OCI-LY1 (cell line): ENCODE data around the gene EPHA8.

Experiments
- H2AFZ ChIP-seq: fragments of 200-600 bp; sonication (generic), shearing (Covaris generic); 2 replicates; pipeline ENCODE4 v1.6.0; 2014; ENCODE audit warnings: antibody characterized with exemption, mild to moderate bottlenecking, low read length
- H3F3A ChIP-seq: fragments of 200-600 bp; sonication (generic), shearing (Covaris generic); 2 replicates; pipeline ENCODE4 v1.6.0; 2014; ENCODE audit warnings: mild to moderate bottlenecking, antibody characterized with exemption, low read length, moderate library complexity; ENCODE audit not compliant: insufficient read depth
- H3K27ac ChIP-seq: fragments of 200-600 bp; sonication (generic); 2 replicates; pipeline ENCODE4 v1.5.1; 2014; ENCODE audit warnings: low read length, mixed run types, mild to moderate bottlenecking, low read depth; ENCODE audit not compliant: poor library complexity, severe bottlenecking
- H3K27me3 ChIP-seq: fragments of 200-600 bp; sonication (generic); 2 replicates; pipeline ENCODE4 v1.6.0; 2014; ENCODE audit warnings: antibody characterized with exemption, mild to moderate bottlenecking, low read length, moderate library complexity; ENCODE audit not compliant: insufficient read depth
- H3K36me3 ChIP-seq: fragments of 200-600 bp; sonication (generic); 2 replicates; pipeline ENCODE4 v1.6.1; 2014; ENCODE audit warnings: mild to moderate bottlenecking, antibody characterized with exemption, low read length, moderate library complexity, mixed read lengths; ENCODE audit not compliant: insufficient read depth
- H3K4me1 ChIP-seq: fragments of 200-600 bp; sonication (generic); 2 replicates; pipeline ENCODE4 v1.5.1; 2014; ENCODE audit warnings: mild to moderate bottlenecking, low read length, moderate library complexity; ENCODE audit not compliant: insufficient read depth, severe bottlenecking
- H3K4me2 ChIP-seq: fragments of 200-600 bp; sonication (generic), shearing (Covaris generic); 2 replicates; pipeline ENCODE4 v1.6.1; 2014; ENCODE audit warnings: low read length
- H3K4me3 ChIP-seq: fragments of 200-600 bp; sonication (generic); 2 replicates; pipeline ENCODE4 v1.5.1; 2014; ENCODE audit warnings: low read length, low read depth, mild to moderate bottlenecking, mixed read lengths; ENCODE audit not compliant: poor library complexity, severe bottlenecking
- H3K79me2 ChIP-seq: fragments of 200-600 bp; shearing (Covaris generic); 2 replicates; pipeline ENCODE4 v1.6.1; 2016; ENCODE audit warnings: mixed run types, low read length, mixed read lengths; ENCODE audit not compliant: insufficient read depth
- H3K9ac ChIP-seq: fragments of 200-600 bp; sonication (generic), shearing (Covaris generic); 2 replicates; pipeline ENCODE4 v1.6.1; 2014; ENCODE audit warnings: mild to moderate bottlenecking, low read length, mixed read lengths
- H3K9me2 ChIP-seq: fragments of 200-600 bp; sonication (generic), shearing (Covaris generic); 2 replicates; pipeline ENCODE4 v1.6.1; 2014; ENCODE audit warnings: low read depth, mild to moderate bottlenecking, low read length, mixed read lengths
- H3K9me3 ChIP-seq: fragments of 200-600 bp; shearing (Covaris generic); 2 replicates; pipeline ENCODE4 v1.6.1; 2014; ENCODE audit warnings: low read length, mixed read lengths
- H4K20me1 ChIP-seq: fragments of 200-600 bp; sonication (generic), shearing (Covaris generic); 2 replicates; pipeline ENCODE4 v1.6.0; 2016; ENCODE audit warnings: mild to moderate bottlenecking, low read length; ENCODE audit not compliant: insufficient read depth
- EZH2 ChIP-seq: fragments of 200-600 bp; sonication (generic), shearing (Covaris generic); IDR thresholded peaks from 2 replicates; pipeline ENCODE4 v1.8.0; 2017; ENCODE audit warnings: borderline replicate concordance, mixed run types, mild to moderate bottlenecking, antibody characterized with exemption, low read length, moderate library complexity, mixed read lengths
- TF ChIP-seq, protein P1 (sequence below): fragments of 200-600 bp; sonication (generic), shearing (Covaris generic); IDR thresholded peaks from 2 replicates; pipeline ENCODE4 v1.5.1; 2017; ENCODE audit warnings: mild to moderate bottlenecking, antibody characterized with exemption, low read length, moderate library complexity, mixed read lengths

The EPHA8 gene

DNA sequence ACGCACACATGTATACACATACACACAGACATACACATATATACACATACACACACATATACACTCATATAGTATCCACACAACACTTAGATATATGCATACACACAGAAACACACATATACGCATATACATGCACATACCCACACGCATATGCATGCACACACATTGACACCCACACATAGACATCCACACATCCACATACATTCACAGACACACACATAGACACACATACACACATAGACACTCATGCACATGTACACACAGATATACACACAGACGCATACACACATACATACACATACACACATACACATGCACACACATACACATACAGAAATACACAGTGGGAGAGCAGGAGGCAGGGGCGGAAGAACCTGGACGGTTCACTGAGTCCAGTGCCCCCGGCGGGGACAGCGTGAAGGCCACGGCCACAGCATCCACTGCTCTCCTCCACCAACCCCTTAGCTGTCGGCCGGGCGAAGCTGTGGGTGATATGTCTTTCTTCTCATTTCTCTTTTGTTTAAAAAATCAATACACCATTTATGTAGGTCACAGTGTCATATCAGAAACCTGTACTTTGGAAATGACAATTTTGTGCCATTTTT is 86.9 kb downstream of the EPHA8 start:
- H3K36me3 ChIP-seq, result no peaks in the 10 kb centered on the region
- H3K4me2 ChIP-seq, result no peak overlapping the region
- no peak overlapping the region for H3K9ac ChIP-seq

DNA sequence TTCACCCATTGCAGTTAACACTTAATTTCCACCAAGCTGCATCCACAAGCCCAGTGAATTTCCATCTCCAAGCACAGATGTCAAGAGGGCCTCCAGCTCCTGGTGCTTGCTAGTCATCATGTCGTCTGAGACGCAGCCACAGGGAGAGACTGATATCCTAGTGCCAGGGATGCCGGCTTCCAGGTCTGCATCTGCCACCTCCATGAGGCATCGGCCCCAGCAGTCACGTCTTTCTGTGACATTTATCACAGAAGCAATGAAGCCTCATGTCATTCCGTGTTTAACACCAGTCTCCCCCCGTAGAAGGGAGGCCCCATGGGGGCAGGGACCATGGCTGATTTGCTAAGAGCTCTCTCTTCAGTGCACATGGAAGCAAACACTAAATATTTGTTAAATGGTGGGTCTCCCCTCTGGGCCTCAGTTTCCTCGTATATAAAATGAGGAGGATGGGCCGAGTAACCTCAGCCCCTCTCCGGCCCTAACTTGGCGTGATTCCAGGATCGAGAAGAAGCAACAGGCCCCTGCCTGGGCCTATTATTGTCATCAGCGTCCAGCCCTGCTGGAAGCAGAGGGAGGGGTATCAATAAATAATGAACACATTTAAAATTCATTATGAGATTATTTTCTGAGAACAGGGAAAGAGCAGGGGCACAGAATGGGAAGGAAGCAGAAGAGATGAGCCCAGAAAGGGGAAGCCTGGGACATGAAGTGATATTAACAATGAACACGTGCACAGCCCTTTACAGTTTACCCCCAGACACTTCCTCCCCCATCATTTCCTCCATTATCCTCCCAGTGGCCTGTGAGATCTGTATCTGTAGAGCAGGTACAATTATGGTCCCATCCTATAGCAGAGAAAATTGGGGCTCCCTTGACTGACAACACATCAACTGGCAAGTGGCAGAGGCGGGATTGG is 88.9 kb downstream of the EPHA8 start:
- TF ChIP-seq, protein P1, sequence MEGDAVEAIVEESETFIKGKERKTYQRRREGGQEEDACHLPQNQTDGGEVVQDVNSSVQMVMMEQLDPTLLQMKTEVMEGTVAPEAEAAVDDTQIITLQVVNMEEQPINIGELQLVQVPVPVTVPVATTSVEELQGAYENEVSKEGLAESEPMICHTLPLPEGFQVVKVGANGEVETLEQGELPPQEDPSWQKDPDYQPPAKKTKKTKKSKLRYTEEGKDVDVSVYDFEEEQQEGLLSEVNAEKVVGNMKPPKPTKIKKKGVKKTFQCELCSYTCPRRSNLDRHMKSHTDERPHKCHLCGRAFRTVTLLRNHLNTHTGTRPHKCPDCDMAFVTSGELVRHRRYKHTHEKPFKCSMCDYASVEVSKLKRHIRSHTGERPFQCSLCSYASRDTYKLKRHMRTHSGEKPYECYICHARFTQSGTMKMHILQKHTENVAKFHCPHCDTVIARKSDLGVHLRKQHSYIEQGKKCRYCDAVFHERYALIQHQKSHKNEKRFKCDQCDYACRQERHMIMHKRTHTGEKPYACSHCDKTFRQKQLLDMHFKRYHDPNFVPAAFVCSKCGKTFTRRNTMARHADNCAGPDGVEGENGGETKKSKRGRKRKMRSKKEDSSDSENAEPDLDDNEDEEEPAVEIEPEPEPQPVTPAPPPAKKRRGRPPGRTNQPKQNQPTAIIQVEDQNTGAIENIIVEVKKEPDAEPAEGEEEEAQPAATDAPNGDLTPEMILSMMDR, result no peak
- no peak for TF ChIP-seq EZH2

More for the DNA sequence above, 86.9 kb downstream of the EPHA8 start:
- Histone ChIP-seq H3K4me1 (no peaks in the 10 kb centered on the region), H3K4me3 (no peak overlapping the region), H3K9me2 (no peaks in the 10 kb centered on the region), H3K79me2 (no peaks in the 10 kb centered on the region), H3K27me3 (no peaks in the 10 kb centered on the region; the same call in 1 of the 2 replicates), H3F3A (no peaks in the 10 kb centered on the region), H3K27ac (no peak overlapping the region), H4K20me1 (no peaks in the 10 kb centered on the region), H2AFZ (no peak overlapping the region), H3K9me3 (no peaks in the 10 kb centered on the region)
- no peak for TF ChIP-seq EZH2
- TF ChIP-seq, protein P1, result no peak

DNA sequence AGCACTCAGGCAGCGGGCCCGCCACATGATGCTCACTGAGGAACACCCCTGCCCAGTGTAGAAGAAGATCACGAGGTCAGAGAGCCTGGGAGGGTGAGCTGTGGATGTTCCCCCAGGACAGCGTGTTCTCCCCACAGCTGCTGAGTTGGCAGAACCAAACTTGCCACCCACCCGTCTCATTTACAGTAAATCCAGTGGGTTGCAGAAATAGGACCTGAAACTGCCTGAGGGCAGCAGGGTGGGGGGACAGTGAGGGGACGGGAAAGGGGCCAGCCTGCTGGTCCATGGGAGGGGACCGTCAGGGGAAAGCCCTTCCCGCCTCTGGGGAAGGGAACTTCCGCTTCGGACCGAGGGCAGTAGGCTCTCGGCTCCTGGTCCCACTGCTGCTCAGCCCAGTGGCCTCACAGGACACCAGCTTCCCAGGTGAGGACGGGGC is 89.6 kb downstream of the EPHA8 start, which contains the start of gene C1QB:
C1QB (plus strand) TSS at position 356 of the 436 bp plus-strand sequence. CDS start 6,227 bp downstream, outside the sequence.
- Histone ChIP-seq H3K4me2 (no peak within 1 kb of the TSS), H3K9me3 (no peaks in the 10 kb centered on the region)

More for the DNA sequence above, 88.9 kb downstream of the EPHA8 start:
- Histone ChIP-seq H3K27ac (no peak overlapping the region), H3K9me2 (no peaks in the 10 kb centered on the region), H2AFZ (no peak overlapping the region), H3K4me1 (no peaks in the 10 kb centered on the region), H3F3A (no peaks in the 10 kb centered on the region), H3K9ac (no peak overlapping the region), H3K27me3 (no peaks in the 10 kb centered on the region; the same call in 1 of the 2 replicates), H3K79me2 (no peaks in the 10 kb centered on the region), H3K4me3 (no peak overlapping the region), H3K4me2 (no peak overlapping the region), H3K9me3 (no peaks in the 10 kb centered on the region), H4K20me1 (no peaks in the 10 kb centered on the region), H3K36me3 (no peaks in the 10 kb centered on the region)

More for the DNA sequence above, 89.6 kb downstream of the EPHA8 start, which contains the start of gene C1QB:
- Histone ChIP-seq H3K27me3 (no peaks in the 10 kb centered on the region; the same call in 1 of the 2 replicates), H3K79me2 (no peaks in the 10 kb centered on the region), H3K27ac (no peak within 1 kb of the TSS), H3K36me3 (no peaks in the 10 kb centered on the region), H3K9ac (no peak within 1 kb of the TSS), H3K4me1 (no peaks in the 10 kb centered on the region), H3K4me3 (no peak within 1 kb of the TSS), H2AFZ (no peak within 1 kb of the TSS), H3K9me2 (no peaks in the 10 kb centered on the region), H4K20me1 (no peaks in the 10 kb centered on the region), H3F3A (no peaks in the 10 kb centered on the region)
- TF ChIP-seq EZH2, result no peak
- TF ChIP-seq, protein P1, result no peak
